ENCODE data around the gene GBF1.

Gene GBF1

GRCh38 chr10:102368077-102368476 lies 122.7 kb downstream of the GBF1 start:
- peaks cover 88% of the 10 kb centered on the region for H3K36me3 ChIP-seq (ENCODE audit: insufficient read depth, low read length)
- H3K27ac ChIP-seq (ENCODE audit: low read depth, low read length) = no peak overlapping the region
- no peak overlapping the region for H3K9ac ChIP-seq (ENCODE audit: low read length)
- H3K27me3 ChIP-seq (ENCODE audit: control insufficient read depth in 1 of 2, insufficient read depth in 2 of 2, low read length in 2 of 2) = no peaks in the 10 kb centered on the region
- no peaks in the 10 kb centered on the region for H3K9me3 ChIP-seq (ENCODE audit: low read length)
- no peak overlapping the region for H3K4me3 ChIP-seq (ENCODE audit: low read depth in 1 of 2, low read length in 2 of 2)
- H3K4me1 ChIP-seq (ENCODE audit: insufficient read depth, low read length) = no peaks in the 10 kb centered on the region

GRCh38 chr10:102371295-102371694 lies 126.0 kb downstream of the GBF1 start:
- Histone ChIP-seq H3K9me3 (ENCODE audit: low read length) (no peaks in the 10 kb centered on the region), H3K4me1 (ENCODE audit: insufficient read depth, low read length) (no peaks in the 10 kb centered on the region), H3K27me3 (ENCODE audit: control insufficient read depth in 1 of 2, insufficient read depth in 2 of 2, low read length in 2 of 2) (no peaks in the 10 kb centered on the region), H3K4me3 (ENCODE audit: low read depth in 1 of 2, low read length in 2 of 2) (no peak overlapping the region), H3K36me3 (ENCODE audit: insufficient read depth, low read length) (peaks cover 88% of the 10 kb centered on the region), H3K27ac (ENCODE audit: low read depth, low read length) (no peak overlapping the region), H3K9ac (ENCODE audit: low read length) (no peak overlapping the region)

GRCh38 chr10:102375250-102375649 lies 129.9 kb downstream of the GBF1 start:
- Histone ChIP-seq H3K27ac (ENCODE audit: low read depth, low read length) (no peak overlapping the region), H3K36me3 (ENCODE audit: insufficient read depth, low read length) (peaks cover 73% of the 10 kb centered on the region), H3K9me3 (ENCODE audit: low read length) (no peaks in the 10 kb centered on the region), H3K4me3 (ENCODE audit: low read depth in 1 of 2, low read length in 2 of 2) (no peak overlapping the region), H3K9ac (ENCODE audit: low read length) (no peak overlapping the region), H3K4me1 (ENCODE audit: insufficient read depth, low read length) (no peaks in the 10 kb centered on the region), H3K27me3 (ENCODE audit: control insufficient read depth in 1 of 2, insufficient read depth in 2 of 2, low read length in 2 of 2) (no peaks in the 10 kb centered on the region)

- Histone ChIP-seq H3K9ac (ENCODE audit: low read length) (no peak overlapping the region), H3K27me3 (ENCODE audit: control insufficient read depth in 1 of 2, insufficient read depth in 2 of 2, low read length in 2 of 2) (no peaks in the 10 kb centered on the region), H3K36me3 (ENCODE audit: insufficient read depth, low read length) (peaks cover 73% of the 10 kb centered on the region), H3K27ac (ENCODE audit: low read depth, low read length) (no peak overlapping the region), H3K9me3 (ENCODE audit: low read length) (no peaks in the 10 kb centered on the region), H3K4me1 (ENCODE audit: insufficient read depth, low read length) (no peaks in the 10 kb centered on the region), H3K4me3 (ENCODE audit: low read depth in 1 of 2, low read length in 2 of 2) (no peak overlapping the region)
Measured at GRCh38 chr10:102375867-102376266, 130.5 kb downstream of the GBF1 start.

GRCh38 chr10:102376901-102377300 lies 131.6 kb downstream of the GBF1 start:
- H3K9ac ChIP-seq (ENCODE audit: low read length) = no peak overlapping the region
- H3K27me3 ChIP-seq (ENCODE audit: control insufficient read depth in 1 of 2, insufficient read depth in 2 of 2, low read length in 2 of 2) = no peaks in the 10 kb centered on the region
- H3K4me3 ChIP-seq (ENCODE audit: low read depth in 1 of 2, low read length in 2 of 2) = no peak overlapping the region
- no peaks in the 10 kb centered on the region for H3K4me1 ChIP-seq (ENCODE audit: insufficient read depth, low read length)
- H3K9me3 ChIP-seq (ENCODE audit: low read length) = no peaks in the 10 kb centered on the region
- peaks cover 69% of the 10 kb centered on the region for H3K36me3 ChIP-seq (ENCODE audit: insufficient read depth, low read length)
- H3K27ac ChIP-seq (ENCODE audit: low read depth, low read length) = no peak overlapping the region

GRCh38 chr10:102379383-102379782 lies 134.1 kb downstream of the GBF1 start:
- Histone ChIP-seq H3K9me3 (ENCODE audit: low read length) (no peaks in the 10 kb centered on the region), H3K4me1 (ENCODE audit: insufficient read depth, low read length) (no peaks in the 10 kb centered on the region), H3K36me3 (ENCODE audit: insufficient read depth, low read length) (peaks cover 56% of the 10 kb centered on the region), H3K27me3 (ENCODE audit: control insufficient read depth in 1 of 2, insufficient read depth in 2 of 2, low read length in 2 of 2) (no peaks in the 10 kb centered on the region), H3K27ac (ENCODE audit: low read depth, low read length) (no peak overlapping the region), H3K4me3 (ENCODE audit: low read depth in 1 of 2, low read length in 2 of 2) (no peak overlapping the region), H3K9ac (ENCODE audit: low read length) (no peak overlapping the region)

- no peak overlapping the region for H3K4me3 ChIP-seq (ENCODE audit: low read depth in 1 of 2, low read length in 2 of 2)
- peaks cover 35% of the 10 kb centered on the region for H3K36me3 ChIP-seq (ENCODE audit: insufficient read depth, low read length)
- no peak overlapping the region for H3K27ac ChIP-seq (ENCODE audit: low read depth, low read length)
- H3K9ac ChIP-seq (ENCODE audit: low read length) = no peak overlapping the region
- no peaks in the 10 kb centered on the region for H3K9me3 ChIP-seq (ENCODE audit: low read length)
- no peaks in the 10 kb centered on the region for H3K27me3 ChIP-seq (ENCODE audit: control insufficient read depth in 1 of 2, insufficient read depth in 2 of 2, low read length in 2 of 2)
- no peaks in the 10 kb centered on the region for H3K4me1 ChIP-seq (ENCODE audit: insufficient read depth, low read length)
Measured at GRCh38 chr10:102381983-102382382, 136.7 kb downstream of the GBF1 start.

- H3K36me3 ChIP-seq (ENCODE audit: insufficient read depth, low read length) = peaks cover 34% of the 10 kb centered on the region
- no peaks in the 10 kb centered on the region for H3K4me1 ChIP-seq (ENCODE audit: insufficient read depth, low read length)
- no peak overlapping the region for H3K9ac ChIP-seq (ENCODE audit: low read length)
- H3K27ac ChIP-seq (ENCODE audit: low read depth, low read length) = no peak overlapping the region
- no peak overlapping the region for H3K4me3 ChIP-seq (ENCODE audit: low read depth in 1 of 2, low read length in 2 of 2)
- no peaks in the 10 kb centered on the region for H3K9me3 ChIP-seq (ENCODE audit: low read length)
- H3K27me3 ChIP-seq (ENCODE audit: control insufficient read depth in 1 of 2, insufficient read depth in 2 of 2, low read length in 2 of 2) = no peaks in the 10 kb centered on the region
Measured at GRCh38 chr10:102382871-102383270, 137.5 kb downstream of the GBF1 start.

- Histone ChIP-seq H3K4me3 (ENCODE audit: low read depth in 1 of 2, low read length in 2 of 2) (no peak overlapping the region), H3K9ac (ENCODE audit: low read length) (no peak overlapping the region), H3K36me3 (ENCODE audit: insufficient read depth, low read length) (peaks cover 30% of the 10 kb centered on the region), H3K9me3 (ENCODE audit: low read length) (no peaks in the 10 kb centered on the region), H3K27ac (ENCODE audit: low read depth, low read length) (no peak overlapping the region), H3K4me1 (ENCODE audit: insufficient read depth, low read length) (no peaks in the 10 kb centered on the region), H3K27me3 (ENCODE audit: control insufficient read depth in 1 of 2, insufficient read depth in 2 of 2, low read length in 2 of 2) (no peaks in the 10 kb centered on the region)
Measured at GRCh38 chr10:102384053-102384452, 138.7 kb downstream of the GBF1 start.

- no peak overlapping the region for H3K9ac ChIP-seq (ENCODE audit: low read length)
- no peaks in the 10 kb centered on the region for H3K4me1 ChIP-seq (ENCODE audit: insufficient read depth, low read length)
- no peaks in the 10 kb centered on the region for H3K9me3 ChIP-seq (ENCODE audit: low read length)
- peaks cover 22% of the 10 kb centered on the region for H3K36me3 ChIP-seq (ENCODE audit: insufficient read depth, low read length)
- H3K27ac ChIP-seq (ENCODE audit: low read depth, low read length) = no peak overlapping the region
- H3K27me3 ChIP-seq (ENCODE audit: control insufficient read depth in 1 of 2, insufficient read depth in 2 of 2, low read length in 2 of 2) = no peaks in the 10 kb centered on the region
- no peak overlapping the region for H3K4me3 ChIP-seq (ENCODE audit: low read depth in 1 of 2, low read length in 2 of 2)
Measured at GRCh38 chr10:102384606-102385429, 139.5 kb downstream of the GBF1 start.

- Histone ChIP-seq H3K4me3 (ENCODE audit: low read depth in 1 of 2, low read length in 2 of 2) (no peak overlapping the region), H3K27ac (ENCODE audit: low read depth, low read length) (no peak overlapping the region), H3K9me3 (ENCODE audit: low read length) (no peaks in the 10 kb centered on the region), H3K9ac (ENCODE audit: low read length) (no peak overlapping the region), H3K36me3 (ENCODE audit: insufficient read depth, low read length) (no peaks in the 10 kb centered on the region), H3K4me1 (ENCODE audit: insufficient read depth, low read length) (peaks cover 3% of the 10 kb centered on the region), H3K27me3 (ENCODE audit: control insufficient read depth in 1 of 2, insufficient read depth in 2 of 2, low read length in 2 of 2) (no peaks in the 10 kb centered on the region)
Measured at GRCh38 chr10:102389894-102390293, 144.6 kb downstream of the GBF1 start.

GRCh38 chr10:102392306-102392705 lies 147.0 kb downstream of the GBF1 start:
- no peak overlapping the region for H3K4me3 ChIP-seq (ENCODE audit: low read depth in 1 of 2, low read length in 2 of 2)
- no peaks in the 10 kb centered on the region for H3K27me3 ChIP-seq (ENCODE audit: control insufficient read depth in 1 of 2, insufficient read depth in 2 of 2, low read length in 2 of 2)
- no peak overlapping the region for H3K27ac ChIP-seq (ENCODE audit: low read depth, low read length)

More at GRCh38 chr10:102392306-102392705, 147.0 kb downstream of the GBF1 start:
- Histone ChIP-seq H3K9me3 (ENCODE audit: low read length) (no peaks in the 10 kb centered on the region), H3K4me1 (ENCODE audit: insufficient read depth, low read length) (peaks cover 11% of the 10 kb centered on the region), H3K36me3 (ENCODE audit: insufficient read depth, low read length) (peaks cover 6% of the 10 kb centered on the region), H3K9ac (ENCODE audit: low read length) (no peak overlapping the region)
